NCI-H1105 treated with DMSO at 0.1 percent for 48 hours (cell line): ENCODE measurements around the gene WDR93.
"Not testable (repeated sequence)": the region's sequence is repeated elsewhere in the genome, so short reads cannot be mapped to it uniquely, and the experiment has no call there.

Experiments used
- DNase-seq: peaks from one replicate; lab custom pipeline; 2025; lab: John Stamatoyannopoulos, UW

WDR93 gene

GRCh38 chr15:89685995-89686394, 4.6 kb upstream of the WDR93 start:
- DNase-seq = no peak

DNA sequence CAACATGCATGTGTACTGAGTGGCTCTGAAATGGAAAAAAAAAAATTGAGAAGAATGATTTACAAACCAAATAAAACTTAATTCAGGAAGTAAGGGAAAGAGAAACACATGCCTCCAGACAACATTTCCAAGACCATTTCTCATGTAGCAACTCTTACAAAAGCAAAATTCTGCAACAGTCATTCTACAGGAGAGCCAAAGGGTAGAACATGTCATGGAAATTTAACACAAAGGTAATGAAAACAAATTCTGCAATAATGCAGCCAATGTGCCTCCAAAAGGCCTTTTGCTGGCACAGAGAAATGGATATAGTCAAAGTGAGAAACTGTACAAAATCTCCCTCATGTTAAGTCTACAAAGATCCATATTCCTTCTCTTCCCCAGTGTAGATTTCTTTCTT, 4.1 kb upstream of the WDR93 start:
- no peak for DNase-seq

GRCh38 chr15:89689930-89690275, 708 bp upstream of the WDR93 start:
- not testable (repeated sequence) for DNase-seq

DNA sequence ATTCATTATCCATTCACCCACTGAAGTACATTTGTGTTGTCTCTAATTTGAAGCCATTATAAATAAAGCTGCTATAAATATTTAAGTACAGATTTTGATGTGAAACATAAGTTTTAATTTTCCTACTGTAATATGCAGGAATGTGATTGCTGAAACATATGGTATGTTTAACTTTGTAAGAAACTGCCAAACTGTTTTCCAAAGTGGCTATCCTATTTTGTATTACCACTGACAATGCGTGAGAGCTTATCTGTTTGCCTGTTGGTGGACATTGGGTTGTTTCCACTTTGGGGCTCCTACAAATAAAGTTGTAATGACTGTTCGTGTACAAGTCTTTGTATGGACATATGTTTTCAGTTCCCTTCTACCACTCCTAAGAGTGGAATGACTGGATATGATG, 2.5 kb downstream of the WDR93 start:
- no peak for DNase-seq

GRCh38 chr15:89693696-89694095, 3.1 kb downstream of the WDR93 start:
- DNase-seq = no peak

- no peak for DNase-seq
Measured at GRCh38 chr15:89695198-89695597, 4.6 kb downstream of the WDR93 start.

DNA sequence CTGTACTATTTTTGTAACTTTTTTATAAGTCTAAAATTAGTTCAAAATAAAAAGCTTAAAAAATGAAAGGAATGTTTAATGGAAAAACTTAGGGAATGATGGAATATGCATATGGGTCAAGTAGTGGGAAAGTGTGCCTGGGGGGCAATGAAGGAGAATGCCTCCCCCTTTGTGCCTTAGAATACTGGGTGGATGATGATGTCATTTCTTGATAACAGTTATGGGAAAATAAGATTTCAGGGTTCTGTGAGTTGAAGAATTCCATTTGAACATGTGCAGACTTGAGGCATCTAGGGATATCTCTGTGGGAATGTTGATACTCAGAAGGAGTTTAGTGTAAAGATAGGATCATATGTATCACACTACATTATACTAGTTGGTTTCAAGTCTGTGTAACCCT, 13.8 kb downstream of the WDR93 start:
- no peak for DNase-seq

- DNase-seq = peak; percentile 16
Measured at GRCh38 chr15:89707577-89707976, 17.0 kb downstream of the WDR93 start.

- no peak for DNase-seq
Measured at GRCh38 chr15:89714775-89715174, 24.2 kb downstream of the WDR93 start.

DNA sequence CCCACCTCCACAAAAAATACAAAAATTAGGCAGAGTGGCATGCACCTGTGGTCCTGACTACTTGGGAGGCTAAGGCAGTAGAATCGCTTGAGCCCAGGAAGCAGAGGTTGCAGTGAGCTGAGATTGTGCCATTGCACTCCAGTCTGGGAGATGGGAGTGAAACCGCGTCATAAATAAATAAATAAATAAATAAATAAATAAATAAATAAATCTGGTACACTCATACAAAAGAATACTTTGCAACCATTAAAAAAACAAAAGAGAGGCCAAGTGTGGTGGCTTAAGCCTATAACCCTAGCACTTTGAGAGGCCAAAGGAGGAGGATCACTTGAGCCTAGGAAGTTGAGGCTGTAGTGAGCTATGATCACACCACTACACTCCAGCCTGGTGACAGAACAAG, 32.4 kb downstream of the WDR93 start:
- DNase-seq = no peak

GRCh38 chr15:89724621-89725020, 34.0 kb downstream of the WDR93 start:
- DNase-seq = no peak

GRCh38 chr15:89725064-89725463, 34.5 kb downstream of the WDR93 start:
- no peak for DNase-seq

DNA sequence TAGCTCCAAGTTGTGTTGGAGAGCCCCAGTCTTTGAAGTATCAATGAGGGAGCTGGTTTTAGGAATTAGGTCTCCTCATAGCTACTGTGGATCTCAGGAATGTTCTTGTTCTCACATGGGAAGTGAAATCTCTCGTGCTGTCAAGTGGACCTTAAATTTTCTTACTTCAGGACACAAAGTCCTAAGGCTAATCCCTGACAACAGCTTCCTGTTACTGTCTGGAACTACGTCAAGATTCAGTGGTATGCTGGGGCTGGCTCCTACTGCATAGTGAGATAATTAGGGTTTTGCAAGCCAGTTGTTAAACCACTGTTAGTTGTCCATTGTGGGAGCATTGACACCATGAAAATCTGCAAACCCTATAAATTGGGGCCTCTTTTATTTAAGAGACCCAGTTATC, 37.6 kb downstream of the WDR93 start:
- no peak for DNase-seq

GRCh38 chr15:89731275-89731674, 40.7 kb downstream of the WDR93 start:
- DNase-seq = no peak

- no peak for DNase-seq
Measured at GRCh38 chr15:89732451-89733172, 42.0 kb downstream of the WDR93 start.

DNA sequence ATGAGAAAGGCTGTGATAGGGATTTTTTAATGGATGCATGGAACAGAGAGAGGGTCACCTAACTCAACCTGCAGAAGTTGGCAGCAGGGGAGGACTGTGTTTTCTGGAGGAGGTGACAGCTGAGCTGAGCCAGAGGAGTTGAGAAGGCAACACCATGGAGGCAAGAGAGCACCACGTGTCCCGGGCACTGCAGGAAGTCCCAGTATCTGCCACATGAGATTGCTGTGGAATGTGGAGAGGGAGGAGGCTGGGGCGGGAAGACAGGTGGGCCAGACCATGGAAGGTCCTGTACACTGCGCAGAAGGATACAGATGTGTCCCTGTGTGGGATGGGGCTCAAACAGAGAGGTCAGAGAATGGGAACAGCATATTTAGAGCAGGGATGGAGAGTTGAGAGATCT, 45.2 kb downstream of the WDR93 start:
- DNase-seq = no peak

GRCh38 chr15:89740137-89740536, 49.5 kb downstream of the WDR93 start:
- DNase-seq = peak; percentile 67

DNA sequence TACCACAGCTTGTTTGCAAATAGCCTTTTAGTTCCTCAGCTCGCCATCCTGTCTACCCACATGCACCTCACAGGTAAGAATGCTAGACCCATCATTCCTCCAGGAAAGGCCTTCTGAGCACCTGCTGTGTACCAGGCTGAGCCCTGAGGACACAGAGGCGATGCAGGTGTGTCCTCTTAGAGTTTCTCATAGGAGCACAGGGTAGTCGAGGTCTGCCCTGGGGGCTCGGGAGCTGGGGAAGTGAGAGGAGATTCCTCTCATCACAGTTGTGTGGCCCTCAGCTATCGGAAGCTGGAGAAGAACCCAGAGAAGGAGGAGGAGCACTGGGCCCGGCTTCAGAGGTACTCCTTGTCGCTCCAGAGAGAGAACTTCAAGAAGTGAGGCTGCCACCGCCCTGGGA, 52.4 kb downstream of the WDR93 start:
- DNase-seq = no peak

- no peak for DNase-seq
Measured at GRCh38 chr15:89743594-89743993, 53.0 kb downstream of the WDR93 start.

DNA sequence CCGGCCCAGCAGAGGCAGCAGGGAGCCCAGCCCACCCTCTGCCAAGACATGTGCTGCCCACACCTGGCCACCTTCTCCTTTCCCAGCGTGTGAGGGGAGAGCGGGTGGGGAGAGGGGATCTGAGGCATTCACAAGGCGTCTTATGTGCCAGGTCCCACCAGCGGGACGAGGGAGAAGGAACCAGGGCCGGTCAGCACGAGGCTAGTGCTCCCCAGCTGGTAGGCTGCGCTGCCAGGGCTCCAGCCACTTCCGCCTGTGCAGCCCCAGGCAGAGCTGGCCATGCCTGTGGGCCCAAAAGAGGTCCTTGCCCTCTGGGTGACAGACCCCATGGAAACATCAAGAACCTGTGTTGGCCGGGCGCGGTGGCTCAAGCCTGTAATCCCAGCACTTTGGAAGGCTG, 54.5 kb downstream of the WDR93 start:
- no peak for DNase-seq

DNA sequence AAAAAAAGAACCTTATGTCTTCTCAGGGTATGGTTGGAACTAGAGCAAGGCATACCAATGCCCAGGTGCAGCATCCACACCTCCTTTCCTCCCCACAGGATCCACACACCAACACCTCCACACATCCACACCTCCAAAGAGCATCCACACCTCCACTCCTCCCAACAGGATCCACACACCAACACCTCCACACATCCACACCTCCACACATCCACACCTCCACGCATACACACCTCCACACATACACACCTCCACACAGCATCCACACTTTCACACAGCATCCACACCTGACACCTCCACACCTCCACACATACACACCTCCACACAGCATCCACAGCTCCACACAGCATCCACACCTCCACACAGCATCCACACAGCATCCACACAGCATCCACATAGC, 55.2 kb downstream of the WDR93 start:
- no peak for DNase-seq

GRCh38 chr15:89746386-89746780, 55.8 kb downstream of the WDR93 start:
- DNase-seq = no peak

DNA sequence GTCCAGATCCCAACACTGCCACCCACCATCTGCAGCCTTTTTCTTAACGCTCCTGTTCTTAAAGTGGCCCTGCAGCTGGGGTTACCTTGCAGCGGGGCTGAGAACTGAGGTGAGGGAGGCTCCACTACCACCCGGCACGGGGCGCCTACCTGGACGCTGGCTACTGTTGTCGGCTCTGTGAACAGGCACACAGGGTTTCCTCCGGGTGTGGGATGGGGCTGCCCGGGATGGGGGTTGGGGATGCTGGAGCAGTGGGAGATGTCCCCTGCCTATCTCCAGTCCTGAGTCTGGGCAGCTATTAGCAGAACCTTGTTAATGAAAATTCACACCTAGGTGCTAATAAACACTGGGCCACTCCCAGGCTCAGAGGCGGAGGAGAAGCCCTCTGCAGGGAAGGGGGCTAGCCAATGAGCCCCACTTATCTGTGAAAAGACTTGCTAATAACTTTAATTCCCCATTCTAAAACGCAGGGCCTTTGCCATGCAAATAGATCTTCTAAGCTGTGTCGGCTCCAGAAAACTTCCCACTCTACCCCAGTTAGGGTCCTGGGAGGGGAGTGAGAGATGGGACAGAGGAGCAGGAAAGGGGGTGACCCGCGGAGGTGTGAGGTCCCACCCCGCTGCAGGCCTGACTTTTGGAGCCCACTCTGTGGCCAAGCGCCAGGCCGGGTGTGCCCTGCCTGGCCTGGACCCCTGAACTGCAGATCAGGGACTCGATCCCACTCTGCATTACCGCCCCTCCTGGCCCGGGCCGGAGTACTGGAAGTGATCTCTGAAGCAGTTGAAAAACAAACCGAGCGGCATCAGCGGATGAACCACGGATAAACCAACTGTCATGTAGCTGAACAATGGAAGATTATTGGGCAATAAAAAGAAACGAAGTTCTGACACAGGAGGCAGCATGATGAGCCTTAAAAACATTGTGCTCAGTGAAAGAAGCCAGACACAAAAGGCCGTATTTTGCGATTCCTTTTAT, 57.4 kb downstream of the WDR93 start:
- no peak for DNase-seq
